Effector memory CD4-positive, alpha-beta T cell (primary cell): ENCODE results near the gene TMSB10.
A peak's percentile ranks its signal among the peaks of the same experiment; 100 is the strongest.

ENCODE experiments used
- DNase-seq, 3 donors: peaks; one replicate each; pipeline ENCODE4 v3.0.0-alpha.2; 2020
- H3K27ac ChIP-seq: 2 replicates; pipeline ENCODE4 v1.7.0; 2013; ENCODE audit warnings: mild to moderate bottlenecking, low read length, moderate library complexity; ENCODE audit not compliant: insufficient read depth, poor library complexity, severe bottlenecking
- H3K27me3 ChIP-seq: replicated peaks from 2 replicates; pipeline ENCODE4 v1.7.0; 2013; ENCODE audit warnings: mild to moderate bottlenecking, low read length; ENCODE audit not compliant: insufficient read depth, control insufficient read depth, poor library complexity, severe bottlenecking
- H3K36me3 ChIP-seq: 2 replicates; pipeline ENCODE4 v1.7.0; 2013; ENCODE audit warnings: mild to moderate bottlenecking, low read length, moderate library complexity; ENCODE audit not compliant: control insufficient read depth, insufficient read depth
- H3K4me1 ChIP-seq: 2 replicates; pipeline ENCODE4 v1.7.0; 2013; ENCODE audit warnings: low read length, mild to moderate bottlenecking; ENCODE audit not compliant: control insufficient read depth, insufficient read depth, poor library complexity, severe bottlenecking
- H3K4me3 ChIP-seq: 2 replicates; pipeline ENCODE4 v1.7.0; 2013; ENCODE audit warnings: low read length, low read depth, mild to moderate bottlenecking; ENCODE audit not compliant: insufficient read depth, poor library complexity, severe bottlenecking
- H3K9me3 ChIP-seq: 2 replicates; pipeline ENCODE4 v1.7.0; 2013; ENCODE audit warnings: mild to moderate bottlenecking, low read length, moderate library complexity; ENCODE audit not compliant: control insufficient read depth

The TMSB10 gene

GRCh38 chr2:84946204-84947009 lies 41.0 kb downstream of the TMSB10 start:
- peaks cover 13% of the 10 kb centered on the region for H3K4me1 ChIP-seq
- H3K4me3 ChIP-seq, result peak overlapping the region; percentile 36
- no peaks in the 10 kb centered on the region for H3K27me3 ChIP-seq
- DNase-seq, result peak in 2 of 3 donors; percentile 17 to 44
- no peaks in the 10 kb centered on the region for H3K9me3 ChIP-seq
- peaks cover 4% of the 10 kb centered on the region for H3K36me3 ChIP-seq
- H3K27ac ChIP-seq, result peak overlapping the region; percentile 67

- H3K4me3 ChIP-seq, result no peak overlapping the region
- no peaks in the 10 kb centered on the region for H3K27me3 ChIP-seq
- H3K36me3 ChIP-seq, result peaks cover 4% of the 10 kb centered on the region
- H3K27ac ChIP-seq, result peak overlapping the region; percentile 67
- no peak for DNase-seq
- H3K4me1 ChIP-seq, result peaks cover 13% of the 10 kb centered on the region
- H3K9me3 ChIP-seq, result no peaks in the 10 kb centered on the region
Observed at GRCh38 chr2:84947010-84947593, 41.6 kb downstream of the TMSB10 start.

GRCh38 chr2:84953535-84953934 lies 48.1 kb downstream of the TMSB10 start:
- no peaks in the 10 kb centered on the region for H3K4me1 ChIP-seq
- H3K9me3 ChIP-seq, result no peaks in the 10 kb centered on the region

GRCh38 chr2:84954329-84954728 lies 48.9 kb downstream of the TMSB10 start:
- no peaks in the 10 kb centered on the region for H3K4me1 ChIP-seq
- H3K9me3 ChIP-seq, result no peaks in the 10 kb centered on the region
- no peaks in the 10 kb centered on the region for H3K36me3 ChIP-seq
- no peaks in the 10 kb centered on the region for H3K27me3 ChIP-seq
- H3K4me3 ChIP-seq, result no peak overlapping the region
- H3K27ac ChIP-seq, result no peak overlapping the region
- no peak for DNase-seq

More at GRCh38 chr2:84953535-84953934, 48.1 kb downstream of the TMSB10 start:
- Histone ChIP-seq H3K27me3 (no peaks in the 10 kb centered on the region), H3K4me3 (no peak overlapping the region), H3K36me3 (no peaks in the 10 kb centered on the region), H3K27ac (no peak overlapping the region)
- DNase-seq, result no peak
